Panc1 (cell line): ENCODE measurements around the gene ZNF652. TPM values are rescaled to one million over a fixed set of nuclear protein-coding genes. Genes with fewer than 3 reads are reported as not detected.

ENCODE experiments used
- ATAC-seq: fragments of 200-7000 bp; cut with Tn5 transposase; 2 replicates; pipeline ENCODE4 v1.9.1; 2020; ENCODE audit warnings: mild to moderate bottlenecking, moderate library complexity
- BruUV-seq: library from RNA; stranded (reverse); fragments of 400-500 nt; replicated peaks from 2 replicates; lab custom pipeline; 2021; lab: Mats Ljungman, UMichigan
- CTCF ChIA-PET: fragments of 300-600 bp; sonication (Branson Sonifier 250); formaldehyde crosslinking; loops from one replicate; lab custom pipeline; 2022; ENCODE audit warnings: antibody characterized with exemption; lab: Charles Lee
- POLR2A ChIA-PET: fragments of 300-600 bp; sonication (Branson Sonifier 250); formaldehyde crosslinking; loops from one replicate; lab custom pipeline; 2022; ENCODE audit warnings: antibody characterized with exemption; lab: Charles Lee
- DNase-seq: peaks from one replicate; pipeline ENCODE4 v3.0.0-alpha.2; 2010; ENCODE audit warnings: low read depth, low spot score
- H3K27ac ChIP-seq: 2 replicates; pipeline ENCODE4 v1.5.1; 2011; ENCODE audit warnings: mild to moderate bottlenecking, low read length, inconsistent platforms
- H3K27me3 ChIP-seq: fragments of 200-500 bp; sonication (Bioruptor generic); 2 replicates; pipeline ENCODE4 v1.6.0; 2014; ENCODE audit warnings: low read length, inconsistent platforms; ENCODE audit not compliant: control insufficient read depth, insufficient read depth
- H3K36me3 ChIP-seq: fragments of 200-500 bp; sonication (Bioruptor generic); 2 replicates; pipeline ENCODE4 v1.5.1; 2014; ENCODE audit warnings: inconsistent platforms, mild to moderate bottlenecking, low read length, moderate library complexity; ENCODE audit not compliant: control insufficient read depth, insufficient read depth
- H3K4me1 ChIP-seq: 2 replicates; pipeline ENCODE4 v1.5.1; 2011; ENCODE audit warnings: inconsistent platforms, mild to moderate bottlenecking, low read length, moderate library complexity; ENCODE audit not compliant: control insufficient read depth, insufficient read depth
- H3K4me3 ChIP-seq, 2 experiments: 2 replicates each; pipeline ENCODE4 v1.5.1; 2011 to 2012; ENCODE audit warnings: low read depth in 2 of 2, low read length in 2 of 2, mild to moderate bottlenecking in 2 of 2, inconsistent platforms in 1 of 2, moderate library complexity in 1 of 2
- H3K9me3 ChIP-seq: fragments of 200-500 bp; sonication (Bioruptor generic); 2 replicates; pipeline ENCODE4 v1.5.1; 2014; ENCODE audit warnings: low read depth, mild to moderate bottlenecking, inconsistent platforms, low read length, moderate library complexity; ENCODE audit not compliant: control insufficient read depth, insufficient read depth
- POLR2AphosphoS5 ChIP-seq: IDR thresholded peaks from 2 replicates; pipeline ENCODE4 v1.6.1; 2012; ENCODE audit warnings: mild to moderate bottlenecking, low read depth, low read length, moderate library complexity
- SIN3A ChIP-seq: IDR thresholded peaks from 2 replicates; pipeline ENCODE4 v1.6.1; 2012; ENCODE audit warnings: low read depth, mild to moderate bottlenecking, low read length, moderate library complexity, borderline replicate concordance; ENCODE audit not compliant: insufficient read depth
- TCF7L2 ChIP-seq: IDR thresholded peaks from 2 replicates; pipeline ENCODE4 v1.6.1; 2011; ENCODE audit warnings: mild to moderate bottlenecking, low read depth, low read length, inconsistent platforms
- in situ Hi-C: cut with HindIII; loops from 2 replicates; pipeline ENCODE4 v1.10.0; 2016; ENCODE audit warnings: low sequenced_read_pairs, low pct_unique_long_range_greater_than_20kb
- intact Hi-C: fragments of 100-400 bp; cut with micrococcal nuclease; formaldehyde crosslinking; loops from one replicate; pipeline ENCODE4 v1.10.0; 2022; ENCODE audit not compliant: unreplicated experiment
- total RNA-seq: library from RNA; stranded (reverse); gene quantifications from one replicate; pipeline ENCODE4 v1.2.1, GENCODE V29; 2021; ENCODE audit not compliant: unreplicated experiment
- TF ChIP-seq, protein P1 (sequence below), 2 experiments: IDR thresholded peaks; 2 replicates each; pipeline ENCODE4 v1.6.1; 2011 to 2012; ENCODE audit warnings: low read depth in 2 of 2, control low read depth in 1 of 2, low read length in 1 of 2, mild to moderate bottlenecking in 1 of 2, moderate library complexity in 1 of 2; ENCODE audit not compliant: insufficient read depth in 1 of 2
- TF ChIP-seq, protein P2 (sequence below): fragments of 450-650 bp; IDR thresholded peaks from 2 replicates; pipeline ENCODE4 v1.5.1; 2017; ENCODE audit warnings: mild to moderate bottlenecking

The ZNF652 gene
- total RNA-seq, 1 experiment from 2014 or later: 42.4 TPM

DNA sequence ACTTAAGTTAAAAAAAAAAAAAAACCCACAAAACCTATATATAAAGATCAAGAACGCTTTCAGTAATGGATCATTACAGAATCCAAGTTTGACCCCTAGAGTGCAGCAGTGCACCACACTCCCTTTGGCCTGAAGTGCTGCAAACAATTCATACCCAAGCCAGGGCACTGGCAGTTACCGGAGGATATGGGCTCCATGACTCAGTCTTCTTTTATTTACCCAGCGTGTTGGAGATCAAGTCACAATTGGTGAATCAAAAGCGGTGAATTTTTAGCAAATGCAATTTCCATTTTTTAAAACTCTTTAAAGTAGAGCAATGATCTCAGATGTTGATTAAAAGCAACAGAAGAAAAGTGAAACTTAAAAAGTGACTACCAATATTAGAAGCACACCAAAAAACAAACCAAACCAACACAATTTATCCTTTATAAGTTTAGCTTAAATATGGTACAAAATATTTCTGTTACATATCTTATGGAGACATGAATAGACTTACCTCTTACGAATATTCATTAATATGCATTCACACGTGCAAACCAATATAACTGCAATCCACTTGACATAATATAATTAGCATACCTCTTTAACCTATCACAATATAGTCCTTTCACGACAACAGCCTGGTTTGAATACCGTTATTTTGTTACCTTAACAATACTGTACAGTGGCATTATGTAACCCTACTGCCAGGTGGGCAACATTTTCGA lies 46.3 kb downstream of the ZNF652 start:
- POLR2A ChIA-PET: no interaction called here

DNA sequence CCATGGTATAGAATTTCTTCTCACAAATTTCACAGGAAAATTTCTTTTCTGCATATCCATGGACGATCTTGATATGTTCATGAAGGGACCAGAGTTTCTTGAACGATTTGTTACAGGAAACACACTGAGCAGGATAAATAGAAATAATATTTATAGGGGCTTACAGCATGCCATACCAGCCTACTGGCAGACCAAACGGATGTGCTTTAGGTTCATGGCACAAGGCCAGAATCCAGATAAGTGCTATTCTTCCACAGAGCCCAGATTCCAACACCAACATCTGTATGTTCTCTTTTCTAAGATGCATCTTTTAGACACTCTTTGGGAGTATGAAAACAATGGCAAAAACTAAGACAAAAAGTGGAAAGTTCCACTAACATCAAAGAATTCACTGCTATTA lies 49.3 kb downstream of the ZNF652 start:
- no peak overlapping the region for H3K27ac ChIP-seq
- BruUV-seq: no TSS peak
- peaks cover 19% of the 10 kb centered on the region for H3K4me1 ChIP-seq
- intact Hi-C loops (no loop called here), in situ Hi-C loops (no loop called here)
- 0 out of 2 replicates have a peak, but pooled peaks cover 3% of the 10 kb centered on the region for H3K36me3 ChIP-seq
- ATAC-seq (no peak), DNase-seq (no peak)
- no peaks in the 10 kb centered on the region for H3K9me3 ChIP-seq
- no peaks in the 10 kb centered on the region for H3K27me3 ChIP-seq
- no peak for TF ChIP-seq TCF7L2
- TF ChIP-seq, protein P1, sequence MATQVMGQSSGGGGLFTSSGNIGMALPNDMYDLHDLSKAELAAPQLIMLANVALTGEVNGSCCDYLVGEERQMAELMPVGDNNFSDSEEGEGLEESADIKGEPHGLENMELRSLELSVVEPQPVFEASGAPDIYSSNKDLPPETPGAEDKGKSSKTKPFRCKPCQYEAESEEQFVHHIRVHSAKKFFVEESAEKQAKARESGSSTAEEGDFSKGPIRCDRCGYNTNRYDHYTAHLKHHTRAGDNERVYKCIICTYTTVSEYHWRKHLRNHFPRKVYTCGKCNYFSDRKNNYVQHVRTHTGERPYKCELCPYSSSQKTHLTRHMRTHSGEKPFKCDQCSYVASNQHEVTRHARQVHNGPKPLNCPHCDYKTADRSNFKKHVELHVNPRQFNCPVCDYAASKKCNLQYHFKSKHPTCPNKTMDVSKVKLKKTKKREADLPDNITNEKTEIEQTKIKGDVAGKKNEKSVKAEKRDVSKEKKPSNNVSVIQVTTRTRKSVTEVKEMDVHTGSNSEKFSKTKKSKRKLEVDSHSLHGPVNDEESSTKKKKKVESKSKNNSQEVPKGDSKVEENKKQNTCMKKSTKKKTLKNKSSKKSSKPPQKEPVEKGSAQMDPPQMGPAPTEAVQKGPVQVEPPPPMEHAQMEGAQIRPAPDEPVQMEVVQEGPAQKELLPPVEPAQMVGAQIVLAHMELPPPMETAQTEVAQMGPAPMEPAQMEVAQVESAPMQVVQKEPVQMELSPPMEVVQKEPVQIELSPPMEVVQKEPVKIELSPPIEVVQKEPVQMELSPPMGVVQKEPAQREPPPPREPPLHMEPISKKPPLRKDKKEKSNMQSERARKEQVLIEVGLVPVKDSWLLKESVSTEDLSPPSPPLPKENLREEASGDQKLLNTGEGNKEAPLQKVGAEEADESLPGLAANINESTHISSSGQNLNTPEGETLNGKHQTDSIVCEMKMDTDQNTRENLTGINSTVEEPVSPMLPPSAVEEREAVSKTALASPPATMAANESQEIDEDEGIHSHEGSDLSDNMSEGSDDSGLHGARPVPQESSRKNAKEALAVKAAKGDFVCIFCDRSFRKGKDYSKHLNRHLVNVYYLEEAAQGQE (IDR thresholded peaks at IDR 0.05; ENCODE audit: insufficient read depth in 1 of 2, low read depth in 2 of 2, low read length in 1 of 2): no peak
- CTCF ChIA-PET: no interaction called here
- no peak overlapping the region for H3K4me3 ChIP-seq
- POLR2A ChIA-PET: no interaction called here

More for the DNA sequence above, 46.3 kb downstream of the ZNF652 start:
- Histone ChIP-seq H3K27me3 (no peaks in the 10 kb centered on the region), H3K9me3 (no peaks in the 10 kb centered on the region), H3K4me1 (peaks cover 23% of the 10 kb centered on the region), H3K4me3 (peak overlapping the region in 1 of 2 experiments; percentile 19; a peak in 2 of 4 replicates), H3K36me3 (0 out of 2 replicates have a peak, but pooled peaks cover 3% of the 10 kb centered on the region), H3K27ac (peak overlapping the region; percentile 58)
- in situ Hi-C loops: no loop called here
- BruUV-seq: no TSS peak
- CTCF ChIA-PET: interaction anchor here (0.6 to 1.1 kb wide), 7 partner anchors 28 to 409 kb away, joined by 3 to 11 read pairs (median 8); no protein-coding TSS in a partner anchor
- DNase-seq: peak; percentile 73
- intact Hi-C loops: loop anchor here (1.0 kb wide), 1 partner anchor 80 kb away; no protein-coding TSS in a partner anchor
- peak; percentile 99 for ATAC-seq
- TF ChIP-seq, protein P2, sequence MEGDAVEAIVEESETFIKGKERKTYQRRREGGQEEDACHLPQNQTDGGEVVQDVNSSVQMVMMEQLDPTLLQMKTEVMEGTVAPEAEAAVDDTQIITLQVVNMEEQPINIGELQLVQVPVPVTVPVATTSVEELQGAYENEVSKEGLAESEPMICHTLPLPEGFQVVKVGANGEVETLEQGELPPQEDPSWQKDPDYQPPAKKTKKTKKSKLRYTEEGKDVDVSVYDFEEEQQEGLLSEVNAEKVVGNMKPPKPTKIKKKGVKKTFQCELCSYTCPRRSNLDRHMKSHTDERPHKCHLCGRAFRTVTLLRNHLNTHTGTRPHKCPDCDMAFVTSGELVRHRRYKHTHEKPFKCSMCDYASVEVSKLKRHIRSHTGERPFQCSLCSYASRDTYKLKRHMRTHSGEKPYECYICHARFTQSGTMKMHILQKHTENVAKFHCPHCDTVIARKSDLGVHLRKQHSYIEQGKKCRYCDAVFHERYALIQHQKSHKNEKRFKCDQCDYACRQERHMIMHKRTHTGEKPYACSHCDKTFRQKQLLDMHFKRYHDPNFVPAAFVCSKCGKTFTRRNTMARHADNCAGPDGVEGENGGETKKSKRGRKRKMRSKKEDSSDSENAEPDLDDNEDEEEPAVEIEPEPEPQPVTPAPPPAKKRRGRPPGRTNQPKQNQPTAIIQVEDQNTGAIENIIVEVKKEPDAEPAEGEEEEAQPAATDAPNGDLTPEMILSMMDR: peak; percentile 94
- no peak for TF ChIP-seq TCF7L2
- TF ChIP-seq POLR2AphosphoS5: peak; percentile 43; the same call in 1 of the 2 replicates

DNA sequence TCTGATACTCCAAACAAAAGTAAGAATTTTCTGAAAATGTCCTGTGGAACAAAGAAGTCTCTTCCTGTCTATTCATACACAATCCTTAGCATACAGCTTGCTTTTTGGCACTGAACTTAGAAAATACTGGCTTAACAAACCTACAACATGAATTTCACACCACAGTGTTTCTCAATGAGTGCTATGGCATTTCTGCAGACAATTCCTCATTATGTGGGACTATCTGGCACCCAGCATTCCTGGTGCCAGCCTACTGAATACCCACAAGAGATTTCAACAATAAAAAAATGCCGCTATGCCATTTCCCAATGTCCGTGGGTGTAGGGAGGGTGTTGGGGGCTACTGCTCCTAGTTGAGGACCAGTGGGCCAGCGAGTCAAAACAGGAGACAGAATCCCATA lies 62.1 kb downstream of the ZNF652 start:
- H3K27ac ChIP-seq: no peak overlapping the region
- TF ChIP-seq POLR2AphosphoS5 (no peak), SIN3A (no peak), TCF7L2 (no peak)
- TF ChIP-seq, protein P2: no peak
- TF ChIP-seq, protein P1 (IDR thresholded peaks at IDR 0.05; ENCODE audit: insufficient read depth in 1 of 2, low read depth in 2 of 2, low read length in 1 of 2): no peak
- ATAC-seq (no peak), DNase-seq (no peak)
- no peaks in the 10 kb centered on the region for H3K9me3 ChIP-seq
- no peaks in the 10 kb centered on the region for H3K27me3 ChIP-seq
- in situ Hi-C loops (no loop called here), intact Hi-C loops (loop anchor here (2.0 kb wide), 1 partner anchor 69 kb away; the partner anchor contains the start of gene PHOSPHO1)
- no peak overlapping the region for H3K4me3 ChIP-seq
- POLR2A ChIA-PET: no interaction called here
- no TSS peak for BruUV-seq
- CTCF ChIA-PET: interaction anchor here (1.4 kb wide), 1 partner anchor 14 kb away, joined by 3 read pairs; no protein-coding TSS in a partner anchor
- H3K4me1 ChIP-seq: no peaks in the 10 kb centered on the region
- no peaks in the 10 kb centered on the region for H3K36me3 ChIP-seq
